Erythroblast (primary cell): ENCODE results near the gene USP33.

Experiments
- GATA1 ChIP-seq: IDR thresholded peaks from 2 replicates; pipeline ENCODE4 v1.6.1; 2011; ENCODE audit warnings: low read depth, mild to moderate bottlenecking, control low read depth, low read length, moderate library complexity
- POLR2A ChIP-seq: IDR thresholded peaks from 2 replicates; pipeline ENCODE4 v1.6.1; 2011; ENCODE audit warnings: mild to moderate bottlenecking, low read length

- TF ChIP-seq POLR2A (no peak), GATA1 (no peak)
These were observed 15.1 kb downstream of the USP33 start for GRCh38 chr1:77744576-77744975.
